KG1 (cell line): ENCODE data around the gene FANK1.
"Not testable (repeated sequence)": the region's sequence is repeated elsewhere in the genome, so short reads cannot be mapped to it uniquely, and the experiment has no call there.

ENCODE experiments used
- DNase-seq: peaks from one replicate; lab custom pipeline; 2025; lab: John Stamatoyannopoulos, UW

The FANK1 gene

DNA sequence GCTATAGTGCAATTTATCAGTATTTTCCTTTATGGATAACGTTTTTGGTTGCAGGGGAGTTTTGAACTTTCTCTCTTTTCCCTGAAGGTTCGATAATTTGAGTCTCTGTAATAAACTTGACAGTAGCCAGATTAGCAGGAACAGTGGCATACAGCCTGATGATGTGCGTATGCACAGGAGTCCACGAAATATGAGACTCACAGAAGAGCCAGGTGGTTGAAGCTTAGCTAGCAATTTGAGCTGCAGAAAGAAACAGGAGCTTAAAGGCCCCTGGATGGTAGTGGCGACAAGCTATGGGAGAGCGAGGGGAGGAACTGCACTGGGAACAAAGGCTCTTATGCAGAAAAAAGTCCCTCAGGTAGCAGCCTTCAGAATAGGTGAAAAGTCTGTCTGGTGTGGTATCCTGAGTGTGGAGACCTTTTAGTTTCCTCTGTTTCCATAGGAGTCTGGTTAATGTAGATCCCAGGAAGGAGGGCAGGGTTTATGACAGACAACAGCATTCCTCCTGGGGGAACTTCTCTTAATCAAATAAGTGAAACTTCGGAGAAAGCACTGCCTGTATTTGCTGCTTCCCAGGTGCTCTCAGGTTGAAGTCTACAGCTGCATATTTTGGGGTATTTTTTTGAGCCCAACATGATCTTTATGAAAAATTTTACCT is 32.7 kb downstream of the FANK1 start:
- no peak for DNase-seq

DNA sequence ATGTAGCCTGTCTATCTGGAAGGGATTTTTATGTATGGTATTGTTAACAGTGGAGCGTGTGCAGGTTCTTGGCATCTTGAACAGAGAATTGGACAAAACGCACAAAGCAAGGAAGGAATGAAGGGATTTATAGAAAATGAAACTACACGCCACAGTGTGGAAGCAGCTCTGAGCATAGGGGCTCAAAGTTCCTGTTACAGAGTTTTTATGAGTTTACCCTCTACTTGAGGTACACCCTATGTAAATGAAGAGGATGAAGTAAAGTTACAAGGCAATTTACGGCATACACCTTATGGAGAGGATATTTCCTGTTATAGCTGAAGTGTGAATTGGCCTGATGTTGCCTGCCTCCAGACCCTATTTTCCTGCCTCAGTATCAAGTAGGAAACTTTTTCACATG is 33.3 kb downstream of the FANK1 start:
- no peak for DNase-seq

GRCh38 chr10:125933693-125934092 is 37.3 kb downstream of the FANK1 start:
- no peak for DNase-seq

DNA sequence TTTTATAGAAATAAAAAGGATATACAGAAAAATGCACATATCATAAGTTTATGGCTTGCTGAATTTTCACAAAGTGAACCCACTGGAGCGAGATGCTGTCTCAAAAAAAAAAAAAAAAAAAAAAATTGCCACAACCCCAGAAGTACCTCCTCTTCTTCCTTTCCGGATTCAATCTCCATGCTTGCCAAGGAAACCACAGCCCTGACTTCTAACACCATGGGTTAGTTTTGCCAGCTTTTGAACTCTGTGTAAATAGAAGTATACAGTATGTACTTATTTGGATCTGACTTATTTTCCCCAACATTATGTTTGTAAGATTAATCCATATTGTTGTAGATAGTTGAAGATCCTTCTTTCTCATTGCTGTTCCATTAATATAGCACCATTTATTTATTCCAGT is 40.0 kb downstream of the FANK1 start:
- no peak for DNase-seq

DNA sequence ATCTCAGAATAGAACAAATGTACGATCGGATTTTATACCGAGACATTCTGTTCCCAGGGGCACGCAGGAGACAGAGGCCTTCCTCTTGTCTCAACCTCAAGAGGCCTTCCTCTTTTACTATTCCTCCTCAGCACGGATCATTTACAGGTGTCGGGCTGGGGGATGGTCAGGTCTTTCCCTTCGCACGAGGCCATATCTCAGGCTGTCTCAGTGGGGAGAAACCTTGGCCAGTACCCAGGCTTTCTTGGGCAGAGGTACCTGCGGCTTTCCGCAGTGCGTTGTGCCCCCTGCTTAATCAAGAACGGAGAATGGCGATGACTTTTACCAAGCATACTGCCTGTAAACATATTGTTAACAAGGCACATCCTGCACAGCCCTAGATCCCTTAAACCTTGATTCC is 44.2 kb downstream of the FANK1 start:
- no peak for DNase-seq

DNA sequence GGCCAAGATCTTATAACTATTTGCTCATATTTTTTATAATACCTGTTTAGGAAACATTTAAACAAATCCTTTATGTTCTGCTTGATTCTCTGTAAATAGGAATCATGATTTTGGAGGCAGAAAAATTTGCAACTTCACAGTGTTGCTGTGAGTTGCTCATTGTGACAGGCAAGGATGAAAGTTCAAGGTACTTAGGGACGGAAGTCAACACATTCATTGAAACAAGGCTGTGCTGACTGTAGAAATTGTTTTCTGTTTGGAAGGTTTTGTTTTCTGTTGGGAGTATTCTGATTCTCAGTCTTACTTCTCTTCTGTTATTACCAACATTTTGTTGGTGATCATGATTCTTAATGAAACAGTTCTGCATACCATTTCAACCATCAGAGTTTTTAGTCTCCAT is 54.9 kb downstream of the FANK1 start:
- no peak for DNase-seq

DNA sequence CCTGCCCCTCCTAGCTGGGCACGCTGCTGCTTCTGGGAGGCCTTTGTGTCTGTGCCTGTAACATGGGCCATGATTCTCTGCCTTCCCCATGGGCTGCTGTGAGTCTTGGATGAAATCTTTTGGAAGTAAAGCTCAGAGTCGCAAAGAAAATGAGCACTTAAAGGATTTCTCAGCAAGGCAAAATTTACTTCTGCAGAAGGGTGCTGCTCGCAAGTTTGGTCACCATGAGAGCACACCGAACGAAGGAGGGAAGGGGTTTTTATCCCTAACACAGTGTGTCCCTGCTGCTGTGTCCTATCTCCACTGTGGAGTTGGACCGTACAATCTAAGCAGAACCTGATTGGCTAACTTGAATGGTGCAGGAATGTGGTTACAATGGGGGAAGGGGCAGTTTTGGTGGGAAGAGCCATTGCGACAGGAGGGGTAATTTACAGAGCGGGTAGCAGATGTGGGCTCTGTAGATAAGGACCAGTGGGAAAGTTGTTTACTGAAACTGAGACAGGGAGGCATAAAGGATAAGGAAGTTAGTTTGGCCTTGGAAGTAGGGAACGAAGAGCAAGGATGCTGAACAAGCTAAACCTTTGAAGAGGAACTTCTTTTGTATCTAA is 57.5 kb downstream of the FANK1 start:
- no peak for DNase-seq

DNA sequence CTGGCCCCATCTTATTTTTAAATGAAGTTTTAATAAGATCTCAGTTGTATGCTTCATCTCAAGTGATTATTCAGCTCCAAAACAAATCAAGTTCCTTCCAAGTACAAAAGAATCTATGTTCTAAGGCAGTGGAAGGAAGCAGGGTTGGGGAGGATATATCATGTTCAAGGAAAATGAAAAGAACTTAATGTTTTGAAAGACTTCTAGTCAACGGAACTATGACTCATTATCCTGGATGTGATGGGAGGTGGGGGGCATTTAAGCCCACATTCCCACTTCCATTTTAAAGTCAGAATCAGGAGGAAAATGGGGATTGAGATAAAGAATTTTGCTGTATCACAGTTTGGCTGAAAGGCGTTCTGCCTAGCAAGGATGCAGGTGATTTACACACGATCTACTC is 59.4 kb downstream of the FANK1 start:
- DNase-seq, result no peak

- DNase-seq, result no peak
Measured at GRCh38 chr10:125961743-125962142, 65.4 kb downstream of the FANK1 start.

GRCh38 chr10:125962200-125962599 is 65.8 kb downstream of the FANK1 start:
- DNase-seq, result no peak

- DNase-seq, result no peak
Measured at GRCh38 chr10:125964558-125964957, 68.2 kb downstream of the FANK1 start.

- DNase-seq, result no peak
Measured at GRCh38 chr10:125967533-125967932, 71.2 kb downstream of the FANK1 start.

GRCh38 chr10:125970077-125970630 is 73.8 kb downstream of the FANK1 start:
- not testable (repeated sequence) for DNase-seq

DNA sequence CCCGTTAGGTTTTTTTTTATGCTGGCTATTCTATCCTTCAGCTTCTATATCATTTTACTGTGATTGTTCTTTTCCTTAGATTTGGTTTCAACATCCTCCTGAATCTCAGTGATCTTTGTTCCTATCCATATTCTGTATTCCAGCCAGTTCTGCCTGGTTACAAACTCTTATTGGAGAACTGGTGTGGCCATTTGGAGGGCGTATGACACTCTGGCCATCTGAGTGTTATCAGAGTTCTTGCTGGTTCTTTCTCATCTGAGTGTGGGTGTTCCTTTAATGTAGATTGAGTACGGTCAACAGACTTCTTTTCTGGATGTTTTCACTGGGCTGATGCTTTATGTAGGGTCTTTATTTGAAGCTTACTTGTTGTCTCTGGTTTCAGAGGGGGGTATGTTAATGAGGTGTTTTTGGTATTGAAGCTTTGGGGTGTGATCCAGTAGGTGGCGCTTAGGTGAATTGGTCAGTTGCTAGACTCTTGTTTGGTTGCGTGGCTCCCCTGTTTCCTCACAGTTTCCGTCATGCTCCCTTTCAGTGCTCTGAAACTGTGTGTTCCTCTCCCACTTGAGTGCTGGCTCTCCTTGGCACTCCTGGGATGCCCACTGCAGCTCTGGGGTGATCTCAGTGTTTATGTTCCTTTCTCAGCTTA is 80.7 kb downstream of the FANK1 start:
- no peak for DNase-seq

- DNase-seq, result no peak
Measured at GRCh38 chr10:125979976-125980375, 83.6 kb downstream of the FANK1 start.

- no peak for DNase-seq
Measured at GRCh38 chr10:125980521-125981035, 84.2 kb downstream of the FANK1 start.

DNA sequence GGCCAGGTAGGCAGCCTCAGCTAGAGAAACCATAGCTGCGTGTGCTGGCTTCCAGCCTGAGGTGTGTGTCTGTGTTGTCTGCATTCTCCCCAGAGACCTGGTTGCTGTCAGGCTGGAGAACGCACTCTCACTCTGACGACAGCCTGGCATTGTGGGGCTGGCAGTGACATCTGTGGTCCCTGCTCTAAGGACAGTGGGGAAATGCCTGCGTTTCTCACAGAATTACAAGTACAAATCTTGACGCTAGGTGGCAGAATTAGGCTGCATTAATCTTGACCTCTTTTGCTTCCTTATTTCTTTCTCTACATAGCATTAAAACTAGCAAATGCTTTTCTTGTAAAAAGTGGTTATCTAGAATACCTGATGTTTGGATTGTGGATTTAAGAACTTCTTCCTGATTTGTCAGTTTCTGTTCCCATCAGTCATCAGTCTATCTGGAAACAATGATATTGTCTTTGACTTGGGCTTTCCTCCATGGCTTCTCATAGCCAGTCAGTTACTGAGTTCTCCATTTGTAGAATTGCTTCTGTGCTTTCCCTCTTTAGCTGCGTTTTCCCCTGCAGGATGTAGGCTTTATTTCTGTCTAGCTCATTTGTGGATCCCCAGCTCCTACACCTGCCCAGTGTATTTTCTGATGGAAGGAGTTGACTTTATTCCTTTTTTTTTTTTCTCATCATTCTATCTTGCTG is 86.0 kb downstream of the FANK1 start:
- DNase-seq, result peak; percentile 24

DNA sequence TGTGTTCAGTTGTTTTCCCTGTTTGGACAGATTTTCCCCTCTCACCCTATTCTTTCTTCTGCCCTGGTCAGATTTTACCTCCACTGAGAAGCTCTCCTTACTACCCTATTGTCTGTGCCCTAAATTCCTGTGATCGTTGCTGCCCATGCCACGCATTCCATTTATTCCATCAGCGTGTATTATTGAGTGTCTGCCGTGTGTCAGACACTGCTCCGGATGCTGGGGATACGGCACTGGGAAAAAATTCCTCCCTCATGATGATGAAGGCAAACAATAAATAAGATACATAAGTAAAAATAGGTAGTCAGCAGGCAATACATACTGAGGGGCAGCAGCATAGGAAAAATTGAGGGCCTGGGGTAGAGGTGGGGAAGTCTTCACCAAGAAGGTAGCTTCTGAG is 86.8 kb downstream of the FANK1 start:
- DNase-seq, result no peak

DNA sequence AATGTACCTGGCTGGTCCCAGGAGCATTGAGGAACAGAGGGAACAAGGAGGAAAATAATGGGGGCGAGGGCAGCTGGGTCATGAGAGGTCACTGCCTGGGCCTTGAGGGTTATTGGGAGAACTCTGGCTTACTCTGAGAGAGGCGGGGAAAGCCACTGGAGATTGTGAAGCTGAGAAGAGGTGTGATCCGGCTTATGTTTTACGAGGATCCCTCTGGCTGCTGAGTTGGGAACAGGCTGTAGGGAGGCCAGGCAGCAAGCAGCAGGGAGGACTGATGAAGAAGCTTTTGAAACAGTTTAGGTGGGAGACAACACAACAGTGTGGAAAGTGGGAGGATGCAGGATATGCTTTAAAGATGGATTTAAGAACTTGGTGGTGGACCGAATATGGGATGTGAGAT is 87.3 kb downstream of the FANK1 start:
- no peak for DNase-seq

GRCh38 chr10:125984346-125984745 is 88.0 kb downstream of the FANK1 start:
- no peak for DNase-seq

DNA sequence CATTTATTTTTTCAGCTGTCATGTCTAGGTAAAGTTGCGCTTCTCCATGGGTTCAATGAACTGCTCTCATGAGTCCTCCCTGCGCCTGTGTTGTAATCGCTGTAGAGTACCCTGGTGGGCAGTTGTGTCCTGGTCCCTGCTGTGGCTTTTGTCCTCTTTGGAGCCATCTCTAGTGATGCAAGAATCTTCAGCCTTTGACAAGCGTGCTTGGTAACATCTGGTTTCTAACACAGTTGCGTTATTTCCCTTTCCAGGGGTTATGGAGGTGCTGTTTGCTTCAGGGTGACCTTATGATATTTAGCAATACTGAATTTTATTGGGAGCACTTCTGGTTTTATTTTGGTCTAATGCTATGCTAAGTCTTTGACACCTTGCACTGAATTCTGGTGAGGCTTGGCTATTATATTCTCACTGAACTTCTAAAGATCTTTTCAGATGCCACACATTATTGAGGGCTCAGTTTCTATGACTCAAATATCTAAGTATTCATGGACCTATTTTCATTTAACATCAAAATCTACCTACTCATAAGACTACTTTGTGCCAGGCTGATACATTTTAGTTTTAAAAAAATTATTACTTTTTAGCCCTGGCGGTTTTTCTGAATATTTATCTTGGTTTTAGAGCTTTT is 88.6 kb downstream of the FANK1 start:
- no peak for DNase-seq
